Prostate gland (tissue), 2 donors: ENCODE data around the gene SCYL3.
"Not testable (repeated sequence)": the region's sequence is repeated elsewhere in the genome, so short reads cannot be mapped to it uniquely, and the experiment has no call there.

Experiments used
- CTCF ChIP-seq, 4 experiments: fragments of 200-600 bp in 2 of 4; fragments of 450-650 bp in 2 of 4; sonication (generic) in 2 of 4; IDR thresholded peaks; 1 replicate in 3 of 4; 2 replicates in 1 of 4; pipeline ENCODE4 v1.5.1; 2016 to 2019; ENCODE audit warnings: antibody characterized with exemption in 4 of 4, mild to moderate bottlenecking in 2 of 4, moderate library complexity in 2 of 4
- POLR2AphosphoS5 ChIP-seq: sonication (generic); formaldehyde crosslinking; IDR thresholded peaks from one replicate; pipeline ENCODE4 v1.6.1; 2017; ENCODE audit warnings: antibody characterized with exemption

- TF ChIP-seq CTCF (IDR thresholded peaks at IDR 0.05); POLR2AphosphoS5: not testable (repeated sequence)
Observed at GRCh38 chr1:169811418-169812035, 82.2 kb downstream of the SCYL3 start.
